ENCODE measurements around the gene ATXN10. TPM values are rescaled to one million over a fixed set of nuclear protein-coding genes. Genes with fewer than 3 reads are reported as not detected.

ATXN10 gene
- total and polyA plus RNA-seq, 2 experiments from 2014 or later: 109 to 216 TPM

GRCh38 chr22:45640291-45640940 is 31.2 kb upstream of the ATXN10 start:
- H3K36me3 ChIP-seq (ENCODE audit: low read depth): no peaks in the 10 kb centered on the region
- H3K27ac ChIP-seq: no peak overlapping the region
- no peak overlapping the region for H3K4me2 ChIP-seq (ENCODE audit: unreplicated experiment)
- no peaks in the 10 kb centered on the region for H4K20me1 ChIP-seq (ENCODE audit: insufficient read depth)
- in situ Hi-C loops (cut with MboI): loop anchor here (10.0 kb wide), 1 partner anchor 344 kb away; no protein-coding TSS in a partner anchor
- WGBS, 2 experiments (ENCODE audit: low coverage in 1 of 2, low lambda C conversion rate in 2 of 2, missing lambda C conversion rate in 2 of 2): 88 to 89% methylated on average over 6 to 7 of the region's 7 CpGs
- no peaks in the 10 kb centered on the region for H3K9me3 ChIP-seq (ENCODE audit: low read depth)
- peaks cover 16% of the 10 kb centered on the region; the same call in 1 of the 2 replicates for H3F3A ChIP-seq (ENCODE audit: insufficient read depth)
- no peak for DNase-seq
- no peaks in the 10 kb centered on the region for H3K9me2 ChIP-seq (ENCODE audit: insufficient read depth)
- H3K79me2 ChIP-seq (ENCODE audit: insufficient read depth): no peaks in the 10 kb centered on the region
- H3K4me1 ChIP-seq (ENCODE audit: insufficient read depth): peaks cover 15% of the 10 kb centered on the region
- H3K27me3 ChIP-seq (replicated peaks; ENCODE audit: insufficient read depth): no peaks in the 10 kb centered on the region
- H3K4me3 ChIP-seq: no peak overlapping the region
- no peak overlapping the region for H2AFZ ChIP-seq
- no peak overlapping the region for H3K9ac ChIP-seq
- TF ChIP-seq EZH2phosphoT487 (IDR thresholded peaks at IDR 0.05; ENCODE audit: insufficient read depth, low read depth) (no peak), EZH2 (IDR thresholded peaks at IDR 0.05; ENCODE audit: insufficient read depth, poor library complexity, severe bottlenecking) (no peak)

DNA sequence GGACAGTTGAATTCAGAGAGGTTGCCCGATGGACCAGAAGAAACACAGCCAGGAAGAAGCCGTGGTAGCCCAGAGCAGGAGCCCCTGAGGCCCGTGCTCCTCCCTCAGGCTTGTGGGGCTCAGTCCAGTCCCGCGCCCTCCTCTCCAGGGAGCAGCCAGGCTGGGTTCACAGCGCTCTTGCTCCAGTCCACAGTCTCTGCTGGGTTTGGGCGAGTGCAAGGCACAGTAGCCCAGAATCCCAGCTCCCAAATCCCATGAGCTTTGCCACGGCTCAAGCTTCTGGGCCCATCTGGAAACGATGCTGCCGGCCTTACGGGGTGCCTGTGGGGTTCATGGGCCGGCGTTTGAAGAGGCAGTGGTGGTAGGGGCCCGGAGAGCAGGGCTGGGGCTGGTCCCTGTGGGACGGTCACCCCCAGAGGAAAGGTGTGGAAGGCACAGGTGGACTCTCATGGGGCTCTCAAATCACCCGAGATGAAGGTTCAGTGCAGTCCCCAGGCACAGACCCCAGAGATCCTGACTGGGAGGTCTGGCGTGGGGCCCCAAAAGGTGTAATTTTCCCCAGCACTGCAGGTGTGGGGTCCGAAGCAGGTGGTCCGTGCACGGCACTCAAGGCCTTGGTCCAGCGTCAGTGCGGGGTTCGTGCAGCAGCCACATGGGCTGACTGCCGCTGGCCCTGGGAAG is 30.6 kb upstream of the ATXN10 start:
- Histone ChIP-seq H3K27ac (no peak overlapping the region), H3K79me2 (ENCODE audit: insufficient read depth) (no peaks in the 10 kb centered on the region), H2AFZ (no peak overlapping the region), H3F3A (ENCODE audit: insufficient read depth) (peaks cover 16% of the 10 kb centered on the region; the same call in 1 of the 2 replicates), H3K4me2 (ENCODE audit: unreplicated experiment) (no peak overlapping the region), H3K9me2 (ENCODE audit: insufficient read depth) (no peaks in the 10 kb centered on the region), H3K4me1 (ENCODE audit: insufficient read depth) (peaks cover 15% of the 10 kb centered on the region), H3K9ac (no peak overlapping the region), H4K20me1 (ENCODE audit: insufficient read depth) (no peaks in the 10 kb centered on the region), H3K4me3 (no peak overlapping the region), H3K27me3 (replicated peaks; ENCODE audit: insufficient read depth) (no peaks in the 10 kb centered on the region), H3K9me3 (ENCODE audit: low read depth) (no peaks in the 10 kb centered on the region), H3K36me3 (ENCODE audit: low read depth) (no peaks in the 10 kb centered on the region)
- no peak for DNase-seq
- WGBS, 2 experiments (ENCODE audit: low coverage in 1 of 2, low lambda C conversion rate in 2 of 2, missing lambda C conversion rate in 2 of 2): 92 to 98% methylated on average over 24 of the region's 24 CpGs
- in situ Hi-C loops (cut with MboI): loop anchor here (10.0 kb wide), 1 partner anchor 344 kb away; no protein-coding TSS in a partner anchor
- TF ChIP-seq EZH2 (IDR thresholded peaks at IDR 0.05; ENCODE audit: insufficient read depth, poor library complexity, severe bottlenecking) (no peak), EZH2phosphoT487 (IDR thresholded peaks at IDR 0.05; ENCODE audit: insufficient read depth, low read depth) (no peak)

DNA sequence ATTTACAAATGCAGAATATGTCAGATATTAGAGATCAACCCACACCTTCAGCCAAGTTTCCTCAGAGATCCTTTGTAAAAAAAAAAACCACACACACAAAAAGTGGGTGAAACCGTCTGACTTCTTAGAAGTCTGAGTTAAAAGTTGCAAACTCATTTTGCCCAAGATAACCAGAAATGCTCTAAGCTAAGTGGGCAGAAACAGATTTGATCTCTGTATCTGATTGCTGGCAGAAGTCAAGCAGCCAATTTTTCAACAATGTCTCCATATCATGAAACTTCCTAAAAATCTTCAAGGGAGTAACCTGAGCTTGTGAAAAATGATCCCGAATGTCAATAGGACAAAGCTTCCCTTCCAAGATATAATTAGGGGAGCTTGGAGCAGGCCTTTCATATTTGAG is 28.6 kb upstream of the ATXN10 start:
- Histone ChIP-seq H3K27me3 (replicated peaks; ENCODE audit: insufficient read depth) (no peaks in the 10 kb centered on the region), H3K27ac (no peak overlapping the region), H2AFZ (no peak overlapping the region), H3K36me3 (ENCODE audit: low read depth) (no peaks in the 10 kb centered on the region), H3K9ac (no peak overlapping the region), H3F3A (ENCODE audit: insufficient read depth) (peaks cover 15% of the 10 kb centered on the region; the same call in 1 of the 2 replicates), H3K4me3 (no peak overlapping the region), H3K9me3 (ENCODE audit: low read depth) (no peaks in the 10 kb centered on the region), H3K4me2 (ENCODE audit: unreplicated experiment) (no peak overlapping the region), H4K20me1 (ENCODE audit: insufficient read depth) (no peaks in the 10 kb centered on the region), H3K4me1 (ENCODE audit: insufficient read depth) (peaks cover 15% of the 10 kb centered on the region), H3K79me2 (ENCODE audit: insufficient read depth) (no peaks in the 10 kb centered on the region), H3K9me2 (ENCODE audit: insufficient read depth) (no peaks in the 10 kb centered on the region)
- WGBS, 2 experiments (ENCODE audit: low coverage in 1 of 2, low lambda C conversion rate in 2 of 2, missing lambda C conversion rate in 2 of 2): 72 to 74% methylated on average over 2 of the region's 2 CpGs
- in situ Hi-C loops (cut with MboI): loop anchor here (10.0 kb wide), 1 partner anchor 342 kb away; no protein-coding TSS in a partner anchor
- no peak for TF ChIP-seq EZH2 (IDR thresholded peaks at IDR 0.05; ENCODE audit: insufficient read depth, poor library complexity, severe bottlenecking)
- TF ChIP-seq EZH2phosphoT487 (IDR thresholded peaks at IDR 0.05; ENCODE audit: insufficient read depth, low read depth): no peak
- DNase-seq: no peak

DNA sequence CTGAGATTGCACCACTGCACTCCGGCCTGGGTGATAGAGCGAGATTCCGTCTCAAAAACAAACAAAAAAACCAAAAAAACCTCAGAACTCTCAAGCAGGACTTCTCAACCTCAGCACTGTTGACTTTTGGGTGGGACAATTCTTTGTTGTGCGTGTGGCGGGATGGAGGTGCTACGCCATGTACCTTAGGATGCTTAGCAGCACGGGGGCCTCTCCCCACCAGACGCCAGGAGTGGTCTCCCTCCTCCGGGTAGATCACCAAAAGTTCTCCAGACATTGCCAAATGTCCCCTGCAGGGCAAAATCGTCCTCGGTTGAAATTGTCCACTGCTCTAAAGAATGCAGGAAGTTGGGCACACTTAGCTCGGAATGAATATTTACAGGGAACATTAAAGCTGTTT is 26.9 kb upstream of the ATXN10 start:
- in situ Hi-C loops (cut with MboI): loop anchor here (10.0 kb wide), 1 partner anchor 340 kb away; no protein-coding TSS in a partner anchor
- Histone ChIP-seq H3K9me2 (ENCODE audit: insufficient read depth) (no peaks in the 10 kb centered on the region), H3K9me3 (ENCODE audit: low read depth) (no peaks in the 10 kb centered on the region), H3K4me3 (no peak overlapping the region), H3K4me2 (ENCODE audit: unreplicated experiment) (no peak overlapping the region), H3K36me3 (ENCODE audit: low read depth) (no peaks in the 10 kb centered on the region), H3K4me1 (ENCODE audit: insufficient read depth) (no peaks in the 10 kb centered on the region), H3F3A (ENCODE audit: insufficient read depth) (0 out of 2 replicates have a peak, but pooled peaks cover 8% of the 10 kb centered on the region), H3K9ac (no peak overlapping the region), H3K27me3 (replicated peaks; ENCODE audit: insufficient read depth) (no peaks in the 10 kb centered on the region), H3K79me2 (ENCODE audit: insufficient read depth) (no peaks in the 10 kb centered on the region), H4K20me1 (ENCODE audit: insufficient read depth) (no peaks in the 10 kb centered on the region), H2AFZ (no peak overlapping the region), H3K27ac (no peak overlapping the region)
- TF ChIP-seq EZH2 (IDR thresholded peaks at IDR 0.05; ENCODE audit: insufficient read depth, poor library complexity, severe bottlenecking) (no peak), EZH2phosphoT487 (IDR thresholded peaks at IDR 0.05; ENCODE audit: insufficient read depth, low read depth) (no peak)
- 96% methylated on average over 12 of the region's 12 CpGs for WGBS, 2 experiments (ENCODE audit: low coverage in 1 of 2, low lambda C conversion rate in 2 of 2, missing lambda C conversion rate in 2 of 2)
- DNase-seq: no peak
